Mucosa of gallbladder (tissue), 1 donor: ENCODE results near the gene GLB1L2. TPM values are rescaled to one million over a fixed set of nuclear protein-coding genes. Genes with fewer than 3 reads are reported as not detected.

Source experiments
- DNase-seq: peaks from one replicate; pipeline ENCODE4 v3.0.0-alpha.2; 2020; ENCODE audit warnings: low spot score
- total RNA-seq: library from RNA; stranded (reverse); gene quantifications from one replicate; pipeline ENCODE4 v1.2.1, GENCODE V29; 2021
- donor health status: DM: no; HTN: no; CAD: no.

The GLB1L2 gene
- total RNA-seq, 1 donor from 2014 or later = 8.8 TPM

GRCh38 chr11:134347441-134347840 is 15.7 kb downstream of the GLB1L2 start:
- DNase-seq = no peak

GRCh38 chr11:134349109-134349801 is 17.5 kb downstream of the GLB1L2 start:
- DNase-seq = no peak

GRCh38 chr11:134349802-134350355 is 18.1 kb downstream of the GLB1L2 start:
- no peak for DNase-seq

GRCh38 chr11:134350381-134350780 is 18.6 kb downstream of the GLB1L2 start:
- no peak for DNase-seq

GRCh38 chr11:134352111-134352510 is 20.3 kb downstream of the GLB1L2 start:
- no peak for DNase-seq

GRCh38 chr11:134355136-134355535 is 23.3 kb downstream of the GLB1L2 start:
- DNase-seq = no peak

GRCh38 chr11:134355656-134356055 is 23.9 kb downstream of the GLB1L2 start:
- DNase-seq = peak; percentile 13

GRCh38 chr11:134356656-134357544 is 25.1 kb downstream of the GLB1L2 start:
- no peak for DNase-seq

- no peak for DNase-seq
These were observed 25.7 kb downstream of the GLB1L2 start for GRCh38 chr11:134357545-134357839.

- DNase-seq = no peak
These were observed 26.5 kb downstream of the GLB1L2 start for GRCh38 chr11:134358165-134358855.

- no peak for DNase-seq
These were observed 27.2 kb downstream of the GLB1L2 start for GRCh38 chr11:134358856-134359490.

GRCh38 chr11:134359646-134360045 is 27.9 kb downstream of the GLB1L2 start:
- no peak for DNase-seq

- peak; percentile 81 for DNase-seq
These were observed 28.5 kb downstream of the GLB1L2 start for GRCh38 chr11:134360050-134360835.

GRCh38 chr11:134361661-134362060 is 29.9 kb downstream of the GLB1L2 start:
- DNase-seq = no peak

- no peak for DNase-seq
These were observed 30.6 kb downstream of the GLB1L2 start for GRCh38 chr11:134362192-134362901.

GRCh38 chr11:134363161-134363560 is 31.4 kb downstream of the GLB1L2 start:
- no peak for DNase-seq

GRCh38 chr11:134363592-134363991 is 31.8 kb downstream of the GLB1L2 start:
- no peak for DNase-seq

- DNase-seq = no peak
These were observed 32.5 kb downstream of the GLB1L2 start for GRCh38 chr11:134364261-134364660.

GRCh38 chr11:134365011-134365925 is 33.5 kb downstream of the GLB1L2 start:
- no peak for DNase-seq
